ENCODE data around the gene CREBBP.

The CREBBP gene

DNA sequence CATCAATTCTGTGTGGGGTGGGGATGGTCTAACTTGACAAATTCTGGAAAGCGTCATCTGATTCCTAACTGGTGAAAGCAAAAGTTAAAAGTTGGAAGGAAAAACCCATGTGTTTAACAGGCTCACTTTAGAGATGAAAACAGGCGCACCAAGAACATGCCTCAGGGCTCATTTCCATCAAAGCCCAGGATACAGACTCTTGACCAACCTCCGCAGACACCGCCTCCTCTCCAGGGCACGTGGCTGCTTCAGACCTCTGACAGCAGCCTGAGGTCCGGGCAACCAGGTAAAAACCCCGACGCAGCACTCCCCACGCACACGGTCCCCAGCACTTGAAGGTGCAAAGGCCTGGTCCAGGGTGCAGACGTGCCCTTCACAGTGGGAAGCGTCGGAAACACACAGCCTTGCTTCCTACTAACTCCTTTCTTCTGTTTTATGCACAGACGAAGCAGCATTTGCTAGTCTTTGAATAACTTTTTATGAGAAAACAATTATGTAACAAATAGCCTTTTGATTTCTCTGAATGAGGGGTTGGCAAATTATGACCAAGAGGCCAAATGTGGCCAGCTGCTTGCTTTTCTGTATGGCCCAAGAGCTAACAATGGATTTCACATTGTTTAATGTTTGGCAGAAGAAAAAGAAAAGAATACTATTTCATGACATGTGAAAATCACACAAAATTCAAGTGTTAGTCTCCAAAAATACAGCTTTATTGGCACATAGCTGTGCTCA, 119.0 kb downstream of the CREBBP start:
- no peak for DNase-seq

DNA sequence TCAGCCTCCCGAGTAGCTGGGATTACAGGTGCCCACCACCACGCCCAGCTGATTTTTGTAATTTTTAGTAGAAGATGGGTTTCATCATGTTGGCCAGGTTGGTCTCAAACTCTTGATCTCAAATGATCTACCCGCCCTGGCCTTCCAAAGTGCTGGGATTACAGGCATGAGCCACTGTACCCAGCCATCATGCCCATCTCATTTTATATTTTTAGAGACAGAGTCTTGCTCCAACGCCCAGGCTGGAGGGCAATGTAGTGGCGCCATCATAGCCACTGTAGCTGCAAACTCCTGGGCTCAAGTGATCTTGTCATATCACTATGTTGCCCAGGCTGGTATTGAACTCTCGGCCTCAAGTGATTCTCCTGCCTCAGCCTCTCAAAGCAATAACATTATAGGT, 120.0 kb downstream of the CREBBP start:
- no peak for DNase-seq

DNA sequence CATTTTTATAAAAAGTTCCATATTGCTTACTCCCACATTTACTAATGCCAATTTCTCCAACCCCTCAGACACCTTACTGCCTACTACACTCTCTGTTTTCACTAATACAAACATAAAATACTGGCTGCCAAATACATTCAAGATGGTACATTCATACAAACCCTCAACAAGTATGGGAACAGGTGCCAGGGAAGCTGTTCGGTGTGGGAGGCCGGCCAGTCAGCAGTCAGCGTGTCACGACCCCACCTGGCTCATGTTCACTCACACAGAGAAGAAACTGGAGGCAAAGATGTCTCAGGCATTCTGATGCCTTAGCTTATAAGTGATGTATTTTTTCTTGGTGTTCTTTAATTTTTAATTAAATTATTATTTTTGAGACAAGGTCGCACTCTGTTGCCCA, 120.8 kb downstream of the CREBBP start:
- DNase-seq = no peak

DNA sequence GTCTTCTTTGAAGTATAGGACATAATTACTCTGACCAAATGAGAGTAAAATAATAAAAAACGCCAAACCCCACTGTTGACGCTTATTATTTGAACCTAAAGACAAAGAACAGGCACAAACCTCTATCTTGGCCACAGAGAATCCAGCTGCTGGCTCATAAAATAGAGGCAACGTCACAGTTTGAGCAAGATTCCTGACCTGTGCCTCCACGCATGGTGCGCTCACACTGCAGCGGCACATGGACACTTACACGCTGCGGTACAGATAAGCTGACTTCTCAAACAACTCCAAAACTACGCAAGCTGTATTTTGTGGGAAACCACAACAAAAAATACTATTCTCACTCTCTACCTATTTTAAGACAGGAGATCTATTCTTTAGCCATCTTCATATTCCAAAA, 124.4 kb downstream of the CREBBP start:
- DNase-seq = no peak

DNA sequence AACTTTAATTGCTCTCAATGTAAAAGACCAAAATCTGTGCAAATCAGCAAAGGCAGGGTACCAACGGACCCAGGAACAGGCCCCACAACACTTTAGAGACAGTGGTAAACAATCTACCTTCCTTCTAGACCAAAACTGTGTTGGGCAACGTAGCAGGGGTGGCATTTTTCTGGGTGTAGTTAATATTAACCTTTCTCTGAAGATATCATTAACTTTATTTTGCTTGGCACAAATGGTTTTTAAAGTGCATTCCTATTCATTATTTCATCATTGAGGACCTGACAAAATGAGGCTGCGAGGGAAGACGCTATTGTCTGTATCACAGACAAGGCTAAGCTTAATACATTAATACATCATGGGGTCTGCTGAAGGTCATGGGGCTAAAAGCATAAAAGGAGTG, 125.3 kb downstream of the CREBBP start:
- no peak for DNase-seq

DNA sequence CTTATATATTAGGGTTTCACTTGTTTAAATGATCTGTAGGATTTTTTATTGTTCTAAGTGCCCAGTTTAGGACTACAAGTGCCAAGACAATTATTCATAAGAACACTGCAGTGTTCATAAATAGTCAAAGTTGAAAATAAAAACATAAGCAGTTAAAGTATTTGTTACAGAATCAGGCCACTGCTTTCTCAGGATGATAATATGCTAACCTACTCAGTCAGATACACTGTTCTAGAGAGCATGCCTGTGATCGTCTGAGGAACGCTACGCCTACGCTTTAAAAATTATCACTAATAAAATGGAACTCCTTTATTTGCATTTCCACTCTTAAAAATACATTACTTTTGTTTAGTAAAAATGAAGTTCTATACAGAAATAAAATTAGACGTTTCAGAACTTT, 125.7 kb downstream of the CREBBP start:
- no peak for DNase-seq

DNA sequence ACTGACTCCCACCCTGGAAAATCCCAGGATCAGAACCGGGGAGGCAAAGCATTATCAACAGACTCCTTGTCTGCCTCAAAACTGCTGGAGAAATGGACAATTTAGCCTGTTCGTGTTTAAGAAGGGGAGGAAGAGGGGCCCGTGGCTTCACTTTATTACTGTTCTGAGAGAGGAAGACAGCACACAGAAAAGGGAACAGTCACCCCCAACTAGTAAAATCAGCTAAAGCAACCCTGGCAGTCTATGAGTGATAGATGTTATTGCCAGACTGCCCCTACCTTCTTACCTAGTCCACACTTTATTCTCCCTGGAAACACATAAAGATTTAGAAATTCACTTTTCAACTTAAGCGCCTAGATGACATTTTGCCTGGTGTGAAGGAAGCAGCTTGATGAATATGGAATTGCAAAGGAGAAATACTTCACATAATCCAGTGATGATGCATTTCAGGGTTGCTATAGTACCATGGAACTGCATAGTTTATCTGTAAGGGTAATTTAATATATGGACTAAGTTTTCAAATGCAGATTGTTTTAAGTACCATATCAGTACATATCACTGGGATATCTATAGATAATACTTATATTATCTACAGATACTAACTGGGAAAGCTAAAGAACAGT, 126.3 kb downstream of the CREBBP start:
- DNase-seq = no peak

DNA sequence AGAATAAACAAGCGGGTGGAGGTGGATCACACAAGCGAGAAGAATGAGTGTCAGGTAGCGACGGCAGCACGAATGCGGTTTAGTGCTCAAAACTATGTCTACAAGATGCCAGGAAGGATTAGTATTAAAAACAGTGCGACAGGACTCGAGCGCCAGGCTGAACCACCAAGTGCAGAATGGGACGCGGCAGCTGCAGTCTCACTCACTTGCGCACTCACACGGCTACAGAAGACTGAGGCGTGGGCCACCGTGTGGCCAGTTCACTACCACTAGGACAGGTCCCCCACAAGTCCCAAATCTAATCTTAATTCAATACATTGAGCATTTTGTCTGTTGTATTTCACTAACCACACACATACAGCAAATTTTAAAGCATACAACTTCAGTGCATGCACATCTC, 127.5 kb downstream of the CREBBP start:
- DNase-seq = no peak

DNA sequence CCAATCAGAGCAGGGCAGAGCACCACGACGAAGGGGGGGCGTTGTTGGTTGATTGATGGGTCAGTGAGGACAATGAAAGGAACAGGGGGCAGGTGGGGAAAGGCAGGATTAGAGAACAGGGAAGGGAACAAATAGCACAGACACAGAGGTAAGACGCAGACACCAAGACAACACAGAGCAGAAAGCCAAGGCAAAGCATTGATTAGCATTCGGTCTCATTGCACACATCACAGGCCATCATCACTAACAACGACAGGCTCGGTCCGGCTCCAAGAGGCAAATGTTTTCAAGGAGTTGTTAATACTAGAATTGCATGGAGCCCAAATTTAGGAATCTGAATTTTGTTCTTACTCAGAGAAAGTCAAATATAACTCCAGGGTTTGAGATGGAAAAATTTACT, 128.6 kb downstream of the CREBBP start:
- DNase-seq = no peak

DNA sequence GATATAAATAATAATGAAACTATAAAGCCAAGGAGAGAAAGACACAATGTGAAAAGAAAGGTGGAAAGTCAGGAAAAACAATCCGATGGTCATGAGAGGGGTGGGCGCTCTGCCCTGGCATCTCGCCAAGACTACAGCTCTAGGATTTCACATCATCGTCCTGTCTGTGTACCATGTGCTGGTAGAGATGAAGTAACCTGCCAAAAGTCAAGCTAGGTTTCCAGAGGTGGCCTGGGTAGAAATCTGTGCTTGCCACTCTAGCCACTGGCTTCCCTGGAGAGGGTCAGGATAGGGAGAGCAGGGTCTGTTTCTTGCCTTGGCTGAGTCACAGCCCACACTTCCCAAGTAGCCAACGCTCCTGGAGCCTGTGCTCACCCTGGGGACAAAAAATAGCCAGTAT, 132.2 kb downstream of the CREBBP start:
- DNase-seq = no peak

DNA sequence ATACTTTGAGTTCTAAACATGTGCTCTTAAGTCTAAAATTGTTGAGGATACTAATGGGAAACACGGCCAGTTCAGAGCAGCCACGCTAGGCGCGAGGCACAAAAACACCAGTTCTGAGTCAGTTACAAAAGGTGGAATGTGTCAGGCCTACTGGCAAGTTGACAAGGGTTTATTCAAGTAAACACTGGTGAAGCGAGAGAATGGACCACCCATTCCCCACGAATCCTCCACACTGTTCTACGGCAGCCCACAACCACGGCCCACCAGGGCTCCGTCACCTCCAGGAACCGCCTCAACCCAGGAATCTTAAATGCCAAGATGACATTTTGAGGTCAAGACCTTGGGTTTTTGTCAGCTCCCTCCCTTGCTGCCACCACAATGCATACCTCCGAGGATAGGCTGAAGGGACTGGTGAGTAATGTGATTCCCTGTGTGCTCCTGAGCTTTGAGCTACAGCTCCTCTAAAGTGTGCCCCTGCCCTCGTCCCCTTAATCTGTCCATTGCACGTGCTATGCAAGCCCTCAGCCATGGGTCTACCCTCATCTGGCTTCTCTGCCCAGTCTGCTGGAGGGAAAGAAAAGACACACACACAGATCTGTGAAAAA, 134.7 kb downstream of the CREBBP start:
- no peak for DNase-seq

DNA sequence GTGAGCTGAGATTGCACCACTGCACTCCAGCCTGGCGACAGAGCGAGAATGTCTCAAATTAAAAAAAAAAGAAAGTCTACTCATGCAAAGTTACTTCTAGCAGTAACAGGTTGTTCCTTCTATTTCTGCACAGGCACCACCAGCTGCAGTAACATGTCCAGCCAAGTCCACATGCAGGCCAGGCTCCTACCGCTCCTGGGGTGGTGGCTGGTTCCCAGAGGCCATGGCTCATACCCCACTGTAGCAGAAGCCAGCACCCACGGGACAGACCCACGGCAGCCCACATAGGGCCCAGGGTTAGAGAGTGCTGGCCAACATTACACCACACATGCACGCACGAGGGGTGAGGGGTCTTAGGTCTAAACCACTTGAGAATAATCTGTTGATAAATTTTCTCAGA, 136.5 kb downstream of the CREBBP start:
- no peak for DNase-seq

DNA sequence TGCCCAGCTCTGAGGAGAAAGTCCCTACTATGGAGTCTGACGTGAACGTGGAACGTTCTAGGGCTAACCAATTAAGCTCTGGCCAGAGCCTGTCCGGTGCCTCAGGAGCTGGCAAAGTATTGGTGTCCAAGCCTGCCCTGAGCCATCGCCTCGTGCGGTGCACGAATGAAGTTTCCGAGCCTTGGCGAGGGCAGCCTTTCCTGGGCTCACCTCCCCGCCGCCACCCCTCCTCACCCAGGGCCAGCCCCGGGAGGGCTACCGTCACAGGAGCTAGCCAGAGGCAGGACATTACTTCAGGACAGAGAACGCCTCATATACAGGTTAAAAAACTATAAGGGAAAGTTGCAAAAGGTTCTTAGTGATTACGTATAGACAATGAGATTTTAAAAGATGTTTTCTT, 139.6 kb downstream of the CREBBP start:
- DNase-seq = no peak

DNA sequence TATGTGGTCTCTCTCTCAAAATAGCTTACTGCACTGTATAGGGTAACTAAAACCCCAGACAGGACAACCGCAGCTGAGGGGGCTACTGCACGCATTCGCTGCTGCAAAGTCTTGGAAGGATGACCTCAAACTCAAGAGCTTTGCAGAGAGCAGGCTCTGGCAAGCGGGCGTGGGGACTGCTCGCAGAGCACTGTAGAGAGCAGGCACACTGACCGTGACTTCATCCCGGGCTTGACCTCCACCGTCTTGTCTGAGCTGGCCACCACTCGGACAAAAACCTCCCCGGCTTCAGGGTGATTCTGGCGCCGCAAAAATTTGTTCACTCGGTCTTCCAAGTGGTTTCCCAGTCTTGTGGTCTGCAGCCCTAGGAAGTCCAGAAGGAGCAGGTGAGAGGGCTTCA, 140.3 kb downstream of the CREBBP start:
- no peak for DNase-seq

DNA sequence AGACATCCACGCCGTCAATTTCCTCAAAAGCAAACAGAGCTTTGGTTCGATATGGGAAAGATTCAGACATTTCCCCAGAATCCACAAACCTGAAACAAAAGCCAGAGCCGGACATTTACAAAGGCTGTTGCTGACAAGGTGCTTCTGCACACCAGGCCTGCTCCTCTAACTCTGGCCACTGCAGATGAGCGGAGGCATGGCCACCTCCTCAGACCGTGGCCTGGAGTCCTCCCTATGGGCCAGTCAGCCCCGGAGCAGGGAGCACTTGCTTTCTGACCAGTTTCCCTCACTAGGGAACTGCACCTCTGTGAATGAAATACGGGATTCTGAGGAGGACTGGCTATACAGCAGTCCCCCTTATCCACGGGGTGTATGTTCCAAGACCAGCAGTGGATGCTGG, 140.9 kb downstream of the CREBBP start:
- no peak for DNase-seq

DNA sequence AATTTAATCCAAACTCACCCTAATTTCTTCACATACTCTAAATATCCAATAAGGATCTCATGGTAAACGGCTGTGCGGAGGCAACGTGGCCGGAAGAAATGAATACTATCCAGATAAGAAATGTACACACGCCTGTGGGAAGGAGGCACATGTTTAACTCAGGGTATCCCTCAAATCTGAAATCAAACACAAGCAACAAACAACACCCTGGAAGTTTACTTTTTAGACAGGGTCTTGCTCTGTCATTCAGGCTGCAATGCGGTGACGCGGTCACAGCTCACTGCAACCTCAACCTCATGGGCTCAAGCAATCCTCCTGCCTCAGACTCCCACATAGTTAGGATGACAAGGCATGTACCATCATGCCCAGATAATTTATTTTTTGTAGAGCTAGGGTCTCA, 142.0 kb downstream of the CREBBP start:
- DNase-seq = no peak

DNA sequence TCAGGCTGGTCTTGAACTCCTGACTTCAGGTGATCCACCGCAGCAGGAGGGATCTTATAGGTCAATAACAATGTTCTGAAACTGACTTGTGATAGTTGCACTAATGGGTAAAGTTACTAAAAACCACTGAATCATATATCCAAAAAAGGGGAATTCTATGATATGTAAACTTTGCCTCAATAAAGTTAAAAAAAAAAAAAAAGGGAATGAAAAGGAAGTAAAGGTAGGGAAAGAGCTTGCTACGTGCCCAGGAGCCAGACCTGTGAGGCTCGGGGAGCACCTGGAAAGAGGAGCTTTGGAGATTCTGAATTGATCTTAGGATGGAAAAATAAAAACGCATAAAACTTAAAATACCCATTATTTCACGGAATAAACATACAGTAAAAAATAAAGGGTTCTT, 142.4 kb downstream of the CREBBP start:
- no peak for DNase-seq

DNA sequence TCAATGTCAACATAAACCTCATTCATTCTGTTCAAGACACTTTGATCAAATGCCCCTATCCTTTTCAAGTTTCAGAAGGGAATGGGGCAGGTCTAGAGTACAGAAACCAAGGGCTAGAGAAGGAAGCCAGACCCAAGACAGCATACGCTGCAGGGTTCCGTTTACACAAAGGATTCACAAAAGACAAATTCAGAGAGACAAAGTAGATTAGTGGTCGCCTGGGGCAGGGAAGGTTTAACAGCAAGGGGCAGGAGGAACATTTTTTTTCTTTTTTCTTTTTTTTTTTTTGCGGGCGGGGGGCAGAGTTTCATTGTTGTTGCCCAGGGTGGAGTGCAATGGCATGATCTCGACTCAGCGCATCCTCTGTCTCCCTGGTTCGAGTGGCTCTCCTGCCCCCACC, 143.3 kb downstream of the CREBBP start:
- no peak for DNase-seq

DNA sequence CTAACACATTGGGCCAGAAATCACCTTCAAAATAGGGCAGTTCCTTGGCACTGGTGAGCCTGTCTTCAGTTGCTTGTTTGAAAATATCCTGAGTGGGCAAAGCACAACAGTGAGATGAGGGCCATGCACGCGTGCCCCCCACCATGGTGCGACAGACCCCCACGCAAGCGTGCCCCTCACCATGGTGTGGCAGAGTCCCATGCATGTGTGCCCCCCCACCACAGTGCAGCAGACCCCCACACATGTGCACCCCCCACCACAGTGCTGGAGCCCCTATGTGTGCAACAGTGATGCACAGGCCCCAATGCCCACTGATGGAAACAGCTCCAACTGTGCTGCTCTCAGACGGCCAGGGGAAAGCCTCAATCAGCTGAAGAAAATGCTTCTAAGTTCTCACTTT, 144.4 kb downstream of the CREBBP start:
- no peak for DNase-seq

DNA sequence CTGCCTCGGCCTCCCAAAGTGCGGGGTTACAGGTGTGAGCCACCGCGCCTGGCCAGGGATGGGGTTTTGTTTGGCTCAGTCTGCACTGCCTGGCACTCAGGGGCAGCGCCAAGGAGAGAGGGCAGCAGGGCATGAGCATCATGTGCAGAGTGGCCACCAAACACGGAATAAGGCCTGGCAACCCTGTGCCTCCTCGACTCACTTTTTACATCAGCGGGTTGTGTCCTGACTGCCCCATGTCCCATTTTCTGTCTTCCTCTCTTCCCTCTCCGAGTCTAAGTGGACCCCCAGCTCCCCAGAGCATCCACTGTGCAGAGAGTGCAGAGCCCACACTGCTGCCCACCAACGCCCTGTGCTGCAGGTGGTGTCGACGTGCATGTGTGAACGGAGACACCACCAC, 145.0 kb downstream of the CREBBP start:
- DNase-seq = no peak

DNA sequence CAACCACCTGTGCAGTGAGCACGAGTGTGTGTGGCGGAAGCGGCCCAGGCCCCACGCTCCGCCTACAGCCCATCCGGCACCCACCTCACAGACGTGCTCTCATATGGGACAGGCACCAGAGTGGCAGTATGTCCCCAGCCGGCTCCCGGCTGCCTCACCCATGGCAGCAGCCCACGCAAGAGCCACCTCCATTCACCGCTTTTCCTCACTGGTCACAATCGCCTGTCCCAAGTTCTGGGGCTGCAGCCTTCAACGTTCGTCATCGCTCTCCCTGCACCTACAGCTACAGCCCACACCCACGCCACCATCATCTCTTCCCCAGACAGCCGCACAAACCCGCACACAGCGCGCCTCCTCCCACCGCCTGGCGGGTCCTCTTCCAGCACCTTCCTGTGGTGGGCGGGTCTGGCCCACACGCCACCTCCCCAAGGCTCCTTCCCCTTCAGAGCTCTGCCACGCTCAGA, 145.7 kb downstream of the CREBBP start:
- no peak for DNase-seq

DNA sequence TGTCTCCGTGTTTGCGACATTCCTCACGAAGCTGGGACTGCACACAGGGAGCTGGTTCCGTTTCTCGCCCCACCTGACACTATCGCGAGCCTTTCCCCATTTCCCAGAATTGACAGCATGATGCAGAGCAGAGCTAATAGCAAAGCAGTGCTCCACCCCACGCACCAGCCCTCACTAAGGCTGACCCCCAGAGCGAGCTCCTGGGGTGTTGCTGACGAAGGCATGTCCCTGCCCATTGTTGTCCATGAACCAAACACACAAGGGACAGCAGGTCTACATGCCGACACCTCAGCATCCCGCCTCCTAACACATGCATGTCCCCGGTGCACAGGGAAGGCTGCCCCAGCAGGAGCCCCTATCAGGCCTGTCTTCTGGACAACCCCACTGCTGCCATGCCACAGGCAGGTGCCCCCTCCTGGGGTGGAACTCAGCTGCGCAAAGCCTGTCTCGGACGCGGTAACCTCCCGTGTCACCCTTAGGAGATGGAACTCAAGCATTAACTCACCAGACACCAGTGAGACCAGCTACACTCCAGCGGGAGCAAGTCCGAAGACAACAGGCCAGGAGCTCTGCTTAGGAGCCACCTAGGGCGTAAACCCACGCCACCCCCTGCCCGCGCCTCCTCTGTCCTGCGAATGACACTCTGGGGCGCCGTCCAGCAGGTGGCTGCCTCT, 146.3 kb downstream of the CREBBP start:
- no peak for DNase-seq

DNA sequence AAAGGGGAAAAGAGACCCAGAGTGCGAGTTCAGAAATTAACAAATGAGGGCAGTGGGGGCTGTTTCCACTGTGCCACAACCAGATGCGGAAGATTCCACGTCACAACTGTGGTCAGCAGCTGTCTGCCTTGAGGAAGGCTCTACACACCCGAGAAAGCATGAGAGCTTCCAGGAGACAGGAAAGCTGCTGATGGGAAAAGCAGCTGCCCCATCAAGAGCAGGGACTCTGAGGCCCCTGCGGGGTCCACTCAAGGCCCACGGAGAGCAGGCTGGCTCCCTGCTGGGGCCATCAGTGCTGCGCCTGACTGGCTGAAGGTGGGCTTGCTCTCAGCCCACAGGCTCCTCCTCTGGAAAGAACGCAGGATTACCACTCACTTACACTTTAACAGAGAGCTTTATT, 148.3 kb downstream of the CREBBP start:
- no peak for DNase-seq

Data from stimulated activated CD4-positive, alpha-beta T cell treated with anti-CD3 and anti-CD28 coated beads, Interleukin-4, amount 100 ng/mL, for 24 hours (primary cell).